K562 (cell line): Measurements from ENCODE around the gene DUSP23. TPM values are rescaled to one million over a fixed set of nuclear protein-coding genes. Genes with fewer than 3 reads are reported as not detected.

Experiments
- BRCA1 ChIP-seq, 2 experiments: fragments of 450-650 bp in 1 of 2; sonication (generic) in 1 of 2; formaldehyde crosslinking in 1 of 2; IDR thresholded peaks; 2 replicates each; pipeline versions ENCODE4 v1.5.0 to v1.6.1; 2017 to 2020; ENCODE audit warnings: mild to moderate bottlenecking in 1 of 2, missing genetic modification reagents in 1 of 2
- BRF1 ChIP-seq: IDR thresholded peaks from 3 replicates; pipeline ENCODE4 v1.6.1; 2011; ENCODE audit warnings: borderline replicate concordance, mild to moderate bottlenecking; ENCODE audit not compliant: insufficient read length; ENCODE audit errors: extremely low read depth
- BRF2 ChIP-seq: IDR thresholded peaks from 3 replicates; pipeline ENCODE4 v1.6.1; 2011; ENCODE audit warnings: borderline replicate concordance, mild to moderate bottlenecking; ENCODE audit not compliant: insufficient read length, insufficient read depth
- CBX1 ChIP-seq: sonication (generic); IDR thresholded peaks from 2 replicates; pipeline ENCODE4 v1.6.1; 2016; ENCODE audit warnings: antibody characterized with exemption, low read depth, mild to moderate bottlenecking
- EHMT2 ChIP-seq: fragments of 450-650 bp; IDR thresholded peaks from 2 replicates; pipeline ENCODE4 v1.6.1; 2018; ENCODE audit warnings: antibody characterized with exemption
- ETV6 ChIP-seq, 3 experiments: fragments of 150-350 bp in 1 of 3; sonication (generic) in 1 of 3; formaldehyde crosslinking in 1 of 3; IDR thresholded peaks; 2 replicates each; pipeline versions ENCODE4 v1.6.1 to v1.8.0; 2014 to 2022; ENCODE audit warnings: borderline replicate concordance in 2 of 3, low read depth in 2 of 3, antibody characterized with exemption in 1 of 3, low read length in 1 of 3, mild to moderate bottlenecking in 1 of 3, missing genetic modification reagents in 1 of 3
- GATAD2B ChIP-seq: fragments of 450-650 bp; IDR thresholded peaks from 2 replicates; pipeline ENCODE4 v1.6.1; 2017; ENCODE audit warnings: mild to moderate bottlenecking, borderline replicate concordance
- MEIS2 ChIP-seq: fragments of 450-650 bp; IDR thresholded peaks from 2 replicates; pipeline ENCODE4 v1.6.1; 2014; ENCODE audit warnings: mild to moderate bottlenecking; ENCODE audit not compliant: partially characterized antibody
- PURB ChIP-seq: sonication (generic); formaldehyde crosslinking; IDR thresholded peaks from 2 replicates; pipeline ENCODE4 v1.9.0; 2021; ENCODE audit warnings: low read depth, mild to moderate bottlenecking, missing genetic modification reagents
- SMC3 ChIP-seq: conservative IDR thresholded peaks from 2 replicates; pipeline ENCODE4 v1.6.1; 2011; ENCODE audit warnings: low read depth, low read length, improper control_type of control experiment; ENCODE audit not compliant: insufficient read depth
- SPI1 ChIP-seq: IDR thresholded peaks from 2 replicates; pipeline ENCODE4 v1.6.1; 2011; ENCODE audit warnings: low read depth, low read length, control low read depth, borderline replicate concordance
- TOE1 ChIP-seq, 2 experiments: fragments of 450-650 bp in 1 of 2; sonication (generic) in 1 of 2; formaldehyde crosslinking in 1 of 2; IDR thresholded peaks; 2 replicates each; pipeline versions ENCODE4 v1.7.1 to v1.8.0; 2016 to 2022; ENCODE audit warnings: borderline replicate concordance in 2 of 2, mild to moderate bottlenecking in 2 of 2, antibody characterized with exemption in 1 of 2, inconsistent platforms in 1 of 2, low read depth in 1 of 2, missing genetic modification reagents in 1 of 2, moderate library complexity in 1 of 2
- ZFP1 ChIP-seq: fragments of 450-650 bp; formaldehyde crosslinking; IDR thresholded peaks from 2 replicates; pipeline ENCODE4 v1.4.0; 2020; ENCODE audit warnings: mild to moderate bottlenecking, mixed read lengths
- ZNF217 ChIP-seq: sonication (generic); formaldehyde crosslinking; IDR thresholded peaks from 2 replicates; pipeline ENCODE4 v1.8.0; 2022; ENCODE audit warnings: mild to moderate bottlenecking, missing genetic modification reagents
- ZNF277 ChIP-seq: fragments of 250-450 bp; sonication (Bioruptor Pico); IDR thresholded peaks from 2 replicates; pipeline ENCODE4 v1.8.0; 2022; ENCODE audit warnings: inconsistent platforms, mild to moderate bottlenecking, moderate library complexity, borderline replicate concordance
- ZSCAN32 ChIP-seq: fragments of 450-650 bp; formaldehyde crosslinking; IDR thresholded peaks from 2 replicates; pipeline ENCODE4 v1.4.0; 2020; ENCODE audit warnings: mild to moderate bottlenecking, moderate library complexity
- polyA plus RNA-seq, 8 experiments: library from polyadenylated mRNA; depleted of rRNA in 4 of 8; stranded (reverse) in 5 of 8; unstranded in 3 of 8; fragments of >200 nt; fragmentation: Nextera tagmentation in 2 of 8; fragmentation: Illumina TruSeq in 1 of 8; extraction: Ambion mirVana in 2 of 8; extraction: Trizol in 1 of 8; gene quantifications; 2 replicates each; pipeline versions ENCODE4 v1.2.1 to v1.2.3, GENCODE V29; 2011 to 2014; ENCODE audit warnings: inconsistent platforms in 1 of 8, missing spikeins in 1 of 8
- total RNA-seq, 7 experiments: library from RNA; depleted of rRNA in 6 of 7; stranded (reverse); fragments of >200 nt in 6 of 7; fragmentation: Illumina TruSeq in 2 of 7; extraction: Trizol in 2 of 7; gene quantifications; 2 replicates each; pipeline versions ENCODE4 v1.2.1 to v1.2.3, GENCODE V29; 2011 to 2021; ENCODE audit warnings: low replicate concordance in 1 of 7

The DUSP23 gene
- total and polyA plus RNA-seq, 9 of the 15 experiments (the other 6 are each of a cell fraction or from before 2014, with no cell fraction given) = 1.0 to 34.8 (median 13.7) TPM

- TF ChIP-seq BRF2 (no peak), ETV6 (IDR thresholded peaks at IDR 0.05; ENCODE audit: borderline replicate concordance in 1 of 2, low read depth in 2 of 2, low read length in 1 of 2) (no peak), ETV6 (CRISPR knock-in tag; IDR thresholded peaks at IDR 0.05; ENCODE audit: borderline replicate concordance) (0 out of 2 replicates have a peak, but pooled peaks have one; percentile 14), EHMT2 (no peak), SMC3 (peak; percentile 87), SPI1 (no peak; the same call in 1 of the 2 replicates), MEIS2 (no peak), PURB (CRISPR knock-in tag) (no peak), ZFP1 (no peak), ZNF277 (CRISPR knock-in tag) (no peak), ZSCAN32 (no peak), TOE1 (IDR thresholded peaks at IDR 0.05; ENCODE audit: borderline replicate concordance) (0 out of 2 replicates have a peak, but pooled peaks have one; percentile 26), TOE1 (CRISPR knock-in tag; IDR thresholded peaks at IDR 0.05; ENCODE audit: borderline replicate concordance, low read depth) (no peak), BRF1 (no peak), GATAD2B (no peak; the same call in 1 of the 2 replicates), BRCA1 (IDR thresholded peaks at IDR 0.05) (no peak), BRCA1 (CRISPR knock-in tag; IDR thresholded peaks at IDR 0.05) (no peak), ZNF217 (CRISPR knock-in tag) (no peak), CBX1 (peak; percentile 89)
Measured at GRCh38 chr1:159780583-159781582, at the start of gene DUSP23 (continued).
